ENCODE measurements around the gene TICAM1.

GRCh38 chr19:4830332-4830731 lies 1.2 kb downstream of the TICAM1 start:
- no peak for TF ChIP-seq EZH2 (IDR thresholded peaks at IDR 0.05; ENCODE audit: low read depth)
- TF ChIP-seq CTCF (conservative IDR thresholded peaks at IDR 0.05): no peak

Measured in PC-9 (cell line).